Mucosa of gallbladder (tissue), 1 donor: ENCODE measurements around the gene ING5. TPM values are rescaled to one million over a fixed set of nuclear protein-coding genes. Genes with fewer than 3 reads are reported as not detected.
A peak's percentile ranks its signal among the peaks of the same experiment; 100 is the strongest.

Experiments
- DNase-seq: peaks from one replicate; pipeline ENCODE4 v3.0.0-alpha.2; 2020; ENCODE audit warnings: low spot score
- total RNA-seq: library from RNA; stranded (reverse); gene quantifications from one replicate; pipeline ENCODE4 v1.2.1, GENCODE V29; 2021
- donor health status: DM: no; HTN: no; CAD: no.

ING5 gene
- total RNA-seq, 1 donor from 2014 or later: 47.4 TPM

DNA sequence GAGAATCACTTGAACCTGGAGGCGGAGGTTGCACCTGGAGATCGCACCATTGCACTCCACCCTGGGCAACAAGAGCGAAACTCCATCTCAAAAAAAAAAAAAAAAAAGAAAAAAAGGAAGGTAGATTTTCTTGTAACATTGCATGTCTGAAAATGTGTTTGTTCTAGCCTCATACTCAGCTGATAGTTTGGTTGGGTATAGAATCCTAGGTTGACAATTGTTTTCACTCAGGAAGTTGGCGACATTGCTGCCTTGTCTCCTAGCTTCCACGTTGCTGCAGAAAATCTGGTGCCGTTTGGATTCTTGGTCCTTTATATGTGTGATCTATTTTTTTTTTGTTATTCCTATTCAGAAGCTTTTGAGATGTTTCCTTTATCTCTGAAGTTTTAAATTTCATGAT is 4.7 kb downstream of the ING5 start:
- no peak for DNase-seq

- DNase-seq: no peak
These were observed 7.0 kb downstream of the ING5 start for GRCh38 chr2:241708879-241709278.

- DNase-seq: no peak
These were observed 17.3 kb downstream of the ING5 start for GRCh38 chr2:241719093-241719492.

DNA sequence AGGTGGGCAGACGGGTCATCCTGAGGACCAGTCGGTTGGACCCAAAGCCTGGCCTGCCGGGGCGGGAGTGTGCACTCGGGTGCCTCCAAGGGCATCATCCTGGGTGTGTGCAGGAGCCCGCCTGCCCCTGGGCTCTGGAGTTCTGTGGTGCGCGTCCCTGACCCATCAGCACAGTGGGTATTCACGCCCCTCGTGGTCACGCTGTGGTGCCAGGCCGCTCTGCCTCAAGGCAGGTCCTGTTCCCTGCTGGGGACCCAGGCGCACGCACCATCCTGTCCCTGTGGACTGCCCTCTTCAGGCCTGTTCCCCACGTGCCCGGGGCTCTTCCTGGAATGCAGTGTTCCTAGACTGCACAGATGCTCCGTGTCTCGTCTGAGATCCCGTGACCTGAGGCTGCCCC is 18.3 kb downstream of the ING5 start:
- no peak for DNase-seq

GRCh38 chr2:241720560-241720959 is 18.7 kb downstream of the ING5 start:
- no peak for DNase-seq

GRCh38 chr2:241721852-241722251 is 20.0 kb downstream of the ING5 start:
- DNase-seq: no peak

- DNase-seq: no peak
These were observed 21.1 kb downstream of the ING5 start for GRCh38 chr2:241722896-241723454.

- no peak for DNase-seq
These were observed 22.6 kb downstream of the ING5 start for GRCh38 chr2:241724259-241724974.

- DNase-seq: no peak
These were observed 23.4 kb downstream of the ING5 start for GRCh38 chr2:241724975-241725870.

DNA sequence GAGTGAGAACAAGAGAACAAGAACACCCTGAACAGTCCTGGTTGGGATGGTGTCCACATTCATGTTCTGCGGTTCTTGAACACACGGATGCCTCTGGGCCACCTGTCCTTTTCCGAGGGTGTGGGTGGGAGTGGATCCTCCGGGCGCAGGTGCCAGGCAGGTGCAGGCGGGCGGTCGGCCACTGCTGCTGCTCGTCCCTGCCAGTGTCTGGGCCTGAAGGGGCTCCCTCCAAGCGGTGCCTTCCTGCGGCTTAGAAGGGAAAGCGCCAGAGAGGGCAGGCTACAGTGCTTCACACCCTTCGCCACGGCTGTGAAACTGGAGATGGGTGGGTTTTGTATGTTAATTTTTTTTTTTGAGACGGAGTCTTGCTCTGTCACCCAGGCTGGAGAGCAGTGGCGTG is 24.6 kb downstream of the ING5 start:
- no peak for DNase-seq

DNA sequence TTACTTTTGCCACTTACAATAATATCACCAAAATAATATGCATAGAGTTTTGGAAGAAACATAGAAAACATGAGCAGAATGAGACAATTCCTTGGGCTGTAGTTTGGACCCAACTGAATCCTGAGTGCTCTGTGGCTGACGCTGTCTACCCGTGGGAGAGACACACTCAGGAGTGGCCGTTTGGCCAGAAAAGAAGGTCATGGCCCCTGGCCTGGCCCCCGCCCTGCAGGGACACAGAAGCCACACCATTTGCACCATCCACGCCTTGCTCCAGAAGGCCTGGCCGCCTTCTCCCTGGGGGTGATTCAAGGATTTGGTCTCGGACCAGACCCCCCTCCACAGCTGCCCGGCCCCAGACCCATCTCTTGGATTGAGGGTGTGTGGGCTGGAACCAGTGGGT is 26.2 kb downstream of the ING5 start:
- DNase-seq: no peak

- no peak for DNase-seq
These were observed 26.8 kb downstream of the ING5 start for GRCh38 chr2:241728627-241729026.

DNA sequence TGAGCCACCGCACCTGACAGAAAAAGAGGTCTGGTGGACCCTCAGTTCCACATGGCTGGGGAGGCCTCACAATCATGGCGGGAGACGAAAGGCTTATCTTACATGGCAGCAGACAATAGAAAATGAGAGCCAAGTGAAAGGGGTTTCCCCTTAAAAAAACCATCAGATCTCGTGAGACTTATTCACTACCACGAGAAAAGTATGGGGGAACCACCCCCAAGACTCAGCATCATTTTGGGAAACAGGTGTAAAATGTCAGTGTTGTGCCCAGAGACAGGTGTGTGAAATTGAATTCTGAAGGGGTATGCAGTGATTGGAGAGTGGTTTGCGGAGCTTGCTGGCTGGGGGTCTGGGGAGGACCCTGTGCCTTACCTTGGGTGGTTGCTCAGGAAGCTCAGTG is 28.0 kb downstream of the ING5 start:
- no peak for DNase-seq

- no peak for DNase-seq
These were observed 28.9 kb downstream of the ING5 start for GRCh38 chr2:241730671-241731293.

DNA sequence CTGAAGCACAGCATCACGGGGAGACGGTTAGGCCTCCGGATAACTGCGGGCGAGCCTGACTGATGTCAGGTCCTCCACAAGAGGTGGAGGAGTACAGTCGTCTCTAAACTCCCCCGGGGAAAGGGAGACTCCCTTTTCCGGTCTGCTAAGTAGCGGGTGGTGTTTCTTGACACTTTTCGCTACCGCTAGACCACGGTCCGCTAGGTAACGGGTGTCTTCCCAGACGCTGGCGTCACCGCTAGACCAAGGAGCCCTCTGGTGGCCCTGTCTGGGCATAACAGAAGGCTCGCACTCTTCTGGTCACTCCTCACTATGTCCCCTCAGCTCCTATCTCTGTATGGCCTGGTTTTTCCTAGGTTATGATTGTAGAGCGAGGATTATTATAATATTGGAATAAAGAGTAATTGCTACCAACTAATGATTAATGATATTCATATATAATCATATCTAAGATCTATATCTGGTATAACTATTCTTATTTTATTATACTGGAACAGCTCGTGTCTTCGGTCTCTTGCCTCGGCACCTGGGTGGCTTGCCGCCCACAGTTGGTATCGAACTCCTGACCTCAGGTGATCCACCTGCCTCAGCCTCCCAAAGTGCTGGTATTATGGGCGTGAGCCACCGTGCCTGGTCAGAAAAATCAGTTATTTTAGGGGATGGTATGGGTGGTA is 30.8 kb downstream of the ING5 start:
- peak; percentile 49 for DNase-seq

- DNase-seq: no peak
These were observed 31.8 kb downstream of the ING5 start for GRCh38 chr2:241733391-241734207.

- no peak for DNase-seq
These were observed 32.3 kb downstream of the ING5 start for GRCh38 chr2:241734208-241734466.

DNA sequence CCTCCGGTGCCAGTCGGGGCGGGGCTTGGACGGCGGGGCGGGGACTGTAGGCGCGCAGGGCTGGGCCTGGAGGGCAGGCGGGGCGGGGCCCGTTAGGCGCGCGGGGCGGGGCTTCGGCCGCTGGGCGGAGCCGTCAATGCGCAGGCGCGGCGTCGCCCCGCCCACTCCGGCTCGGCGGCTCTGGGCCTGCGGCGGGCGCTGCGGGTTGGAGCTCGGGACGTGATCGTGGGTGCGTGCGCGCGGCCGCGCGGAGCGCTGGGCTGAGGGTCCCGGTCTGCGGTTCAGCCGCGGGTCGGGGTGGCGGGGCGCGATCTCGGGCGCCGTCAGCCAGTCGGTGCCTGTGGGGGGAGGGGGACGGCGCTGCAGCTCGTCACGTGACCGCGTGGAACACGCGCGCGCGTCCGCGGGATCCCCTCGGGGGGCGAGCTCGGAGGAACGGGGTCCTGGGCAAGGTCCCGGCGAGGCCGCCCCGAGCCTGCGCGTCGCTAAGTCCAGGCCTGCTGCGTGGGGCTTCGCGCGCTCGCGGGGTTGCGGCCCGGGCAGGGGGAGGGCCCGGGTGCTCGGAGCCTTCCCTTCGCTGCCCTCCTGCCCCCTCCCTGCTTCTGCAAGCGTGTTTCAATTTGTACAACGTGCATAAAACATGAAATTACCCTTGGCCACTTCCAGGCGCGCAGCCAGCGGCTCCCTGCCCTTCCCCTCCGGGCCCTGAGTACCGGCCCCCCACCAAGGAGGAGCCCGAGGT is 32.8 kb downstream of the ING5 start, which contains the start of gene D2HGDH:
Gene D2HGDH (plus strand): TSS at position 164 of the 742 bp plus-strand sequence. CDS start 595 bp downstream, outside the sequence.
- peak; percentile 94 for DNase-seq

GRCh38 chr2:241736111-241736510 is 34.3 kb downstream of the ING5 start:
- DNase-seq: no peak

DNA sequence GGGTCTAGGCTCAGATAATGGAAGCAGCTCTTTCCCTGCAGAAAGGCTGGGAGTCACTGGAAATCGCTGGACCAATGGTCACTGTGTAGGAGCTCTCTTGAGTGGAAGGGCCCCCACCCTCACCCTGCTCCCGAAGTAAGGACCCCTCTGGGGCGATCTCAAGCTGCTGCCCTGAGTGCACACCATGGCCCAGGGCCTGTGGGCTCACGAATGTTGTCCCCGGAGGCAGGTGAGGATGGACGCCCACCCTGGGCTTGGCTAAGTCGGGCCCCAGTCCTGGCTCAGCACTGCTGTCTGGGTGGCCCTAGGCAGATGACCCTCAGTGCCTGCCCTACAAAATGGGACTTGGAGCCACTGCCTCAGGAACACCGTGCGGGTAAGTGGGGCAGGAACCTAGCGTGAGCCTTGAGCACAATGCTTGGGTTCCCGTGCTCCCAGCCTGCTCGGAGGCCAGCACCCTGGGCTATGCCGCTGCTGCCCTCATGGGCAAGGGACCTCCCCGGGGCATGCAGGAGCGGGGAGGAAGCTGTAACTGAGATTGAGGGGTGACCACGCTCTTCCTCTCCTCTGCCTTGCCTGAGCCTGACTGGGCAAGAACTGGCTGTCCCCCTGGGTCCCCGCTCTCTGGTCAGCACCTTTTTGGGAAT is 36.3 kb downstream of the ING5 start:
- no peak for DNase-seq
